HG02840 (cell line): ENCODE results near the gene STING1.

ENCODE experiments used
- ATAC-seq: cut with Tn5 transposase; IDR thresholded peaks from one replicate; pipeline ENCODE4 v1.9.1; 2021; ENCODE audit warnings: mild to moderate bottlenecking, moderate library complexity, moderate number of reproducible peaks; ENCODE audit not compliant: unreplicated experiment, low FRiP score

STING1 gene

DNA sequence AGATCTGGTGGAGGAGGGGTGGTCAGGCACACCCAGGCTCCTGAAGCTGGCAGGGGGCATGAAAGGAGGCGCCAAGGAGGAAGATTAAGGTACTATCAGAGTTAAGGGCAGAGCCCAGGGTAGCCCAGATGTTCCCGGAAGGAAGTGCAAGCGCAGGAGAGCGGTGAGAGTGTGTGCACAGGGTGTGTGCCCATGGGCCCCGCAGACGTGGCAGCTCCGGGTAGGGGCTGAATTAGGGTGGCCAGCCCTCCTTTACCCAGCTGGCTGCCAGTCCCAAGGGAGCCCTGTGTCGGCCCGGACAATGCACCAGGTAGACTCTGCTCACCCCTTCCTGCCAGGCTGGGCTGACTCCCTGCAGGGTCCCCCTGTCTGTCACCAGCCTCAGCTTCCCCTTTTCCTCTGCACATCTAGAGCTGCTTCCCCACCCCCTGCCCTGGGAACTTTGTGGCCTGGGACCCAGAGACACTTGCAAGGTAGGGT lies 11.7 kb downstream of the STING1 start, which contains the start of gene SMIM33:
Gene SMIM33, plus strand, starts transcription at position 184 of the 480 bp plus-strand sequence. Its CDS starts 118 bp downstream, at position 302.
- ATAC-seq = no peak

DNA sequence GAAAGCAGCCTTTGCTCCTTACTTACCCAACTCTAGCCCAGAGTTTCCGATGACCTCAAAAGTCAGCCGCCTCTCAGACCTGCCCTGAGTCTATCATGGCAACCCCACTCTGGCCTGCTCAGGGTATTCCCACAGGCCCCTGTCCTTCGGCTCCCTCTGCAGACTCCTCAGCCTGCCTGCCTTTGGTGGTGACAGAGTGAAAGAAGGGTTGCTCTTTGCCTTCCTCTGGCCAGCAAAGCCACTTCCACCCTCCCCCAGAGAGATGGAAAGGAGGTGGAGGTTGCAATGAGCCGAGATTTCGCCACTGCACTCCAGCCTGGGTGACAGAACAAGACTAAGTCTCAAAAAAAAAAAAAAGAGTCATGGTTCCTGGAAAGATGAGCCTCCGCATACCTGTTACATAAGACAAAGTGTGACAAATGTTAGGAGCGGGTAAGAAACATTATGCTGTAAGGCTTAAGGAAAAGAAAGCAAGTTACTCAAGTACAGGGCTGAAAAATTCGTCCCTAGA lies 14.1 kb downstream of the STING1 start:
- ATAC-seq = no peak

DNA sequence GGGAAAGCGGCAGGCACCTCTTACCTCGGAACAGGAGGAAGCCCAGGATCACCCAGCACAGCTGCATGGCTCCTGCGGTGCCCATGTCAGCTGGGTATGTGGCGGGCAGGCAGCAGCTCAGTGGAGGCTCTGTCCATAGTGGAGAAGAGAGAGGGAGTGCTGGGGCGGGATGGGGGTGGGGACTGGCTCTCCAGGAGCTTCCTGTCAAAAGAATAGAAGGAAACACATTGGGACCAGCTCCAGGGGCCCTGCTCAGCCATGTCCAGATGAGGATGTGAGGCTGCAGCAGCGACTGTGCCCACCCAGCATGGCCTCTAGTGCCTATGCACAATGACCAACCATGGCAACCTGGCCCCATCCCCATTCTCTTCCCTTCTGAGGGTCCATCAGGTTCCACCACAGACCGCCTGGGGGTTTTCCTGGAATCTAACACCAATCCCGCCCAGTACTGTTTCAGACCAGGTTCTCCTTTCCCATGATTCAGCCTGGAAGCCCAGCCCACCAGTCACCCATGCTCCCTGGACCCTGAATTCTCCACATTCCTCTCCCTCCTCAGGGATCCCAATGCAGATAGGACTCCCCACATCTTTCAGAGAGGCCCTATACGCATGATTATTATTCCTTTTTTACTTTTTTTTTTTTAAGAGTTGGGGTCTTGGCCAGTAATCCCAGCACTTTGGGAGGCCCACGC lies 19.8 kb downstream of the STING1 start, which contains the start of gene ECSCR:
Gene ECSCR, minus strand, starts transcription at position 158 of the 691 bp plus-strand sequence. Its CDS starts 73 bp downstream, at position 85.
- ATAC-seq = no peak

DNA sequence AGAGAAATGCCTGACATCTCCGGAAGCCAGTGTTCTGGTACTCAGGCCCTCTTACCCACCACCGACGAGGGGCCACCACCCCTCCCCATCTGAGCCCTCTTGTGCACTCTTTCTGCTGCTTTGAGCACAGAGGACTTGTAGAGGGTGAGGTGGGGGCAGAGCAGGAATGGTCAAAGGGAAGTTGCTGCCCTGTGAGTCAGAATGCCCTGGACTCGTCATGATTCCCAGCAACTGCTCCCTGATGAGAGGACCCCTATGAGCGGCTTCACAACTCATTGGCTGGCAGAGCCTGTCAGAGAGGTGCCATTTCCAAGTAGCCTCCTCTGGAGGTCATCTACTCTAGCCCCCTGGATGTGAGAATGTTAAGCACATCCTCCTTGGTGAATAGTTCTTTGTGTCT lies 20.9 kb downstream of the STING1 start:
- no peak for ATAC-seq

DNA sequence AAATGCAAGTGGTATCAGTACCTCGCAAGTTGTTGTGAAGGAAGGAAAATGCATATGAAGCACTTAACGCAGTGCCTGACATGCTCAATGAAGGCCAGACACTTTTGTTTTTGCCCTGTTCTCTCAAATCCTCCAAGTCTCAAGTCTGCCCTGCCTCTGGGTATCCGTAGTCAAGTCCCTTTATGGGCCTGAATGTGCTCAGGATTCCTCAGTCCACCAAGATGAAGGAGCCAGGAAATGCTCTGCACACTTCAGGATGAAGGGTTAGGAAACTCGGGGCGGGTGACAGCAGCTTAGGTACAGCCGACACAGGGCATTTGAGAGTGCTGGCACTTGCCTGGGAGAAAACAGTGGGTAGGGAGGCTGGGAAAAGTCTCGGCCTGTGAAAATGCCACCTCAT lies 21.4 kb downstream of the STING1 start:
- no peak for ATAC-seq

DNA sequence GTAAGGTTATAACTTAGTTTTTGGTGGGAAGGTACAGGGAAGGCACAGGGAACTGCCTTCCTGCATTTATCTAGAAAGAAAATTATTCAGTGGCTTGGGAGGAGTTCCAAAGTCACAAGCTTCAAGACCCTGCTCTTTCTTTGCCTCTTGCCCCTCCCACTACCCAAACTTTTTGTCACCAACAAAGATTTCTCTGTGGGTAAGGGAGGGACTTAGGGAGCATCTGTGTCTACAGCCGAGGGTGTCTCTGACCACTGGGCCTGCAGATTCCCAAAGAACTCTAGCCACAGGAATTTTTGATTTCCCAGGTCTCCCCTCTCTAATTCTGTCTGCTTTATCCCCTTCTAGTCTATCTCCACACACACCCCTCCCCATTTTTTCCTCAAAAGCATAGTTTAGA lies 22.1 kb downstream of the STING1 start:
- ATAC-seq = no peak

DNA sequence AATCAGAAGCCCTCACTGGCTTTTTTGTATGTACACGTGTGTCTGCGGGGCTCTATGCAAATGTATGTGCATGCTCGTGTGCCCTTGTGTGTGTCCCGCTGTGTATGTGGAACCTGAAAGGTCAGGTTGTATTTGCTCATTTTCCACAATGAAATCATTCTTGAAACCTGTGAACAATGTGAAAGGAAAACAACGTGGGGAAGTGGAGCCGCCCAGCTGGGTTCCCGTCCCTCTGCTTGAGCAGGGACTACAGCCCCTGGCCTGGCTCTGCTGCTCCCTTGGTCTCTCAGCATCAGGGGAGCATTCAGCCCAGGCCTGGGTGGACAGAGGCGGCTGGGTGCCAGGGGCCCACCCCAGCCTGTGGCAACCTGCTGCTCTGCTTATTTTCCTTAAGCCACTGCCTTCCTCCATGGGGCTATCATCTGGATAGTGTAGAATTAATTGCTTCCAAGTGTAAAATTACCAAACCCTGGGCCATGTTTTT lies 23.1 kb downstream of the STING1 start:
- ATAC-seq = no peak

DNA sequence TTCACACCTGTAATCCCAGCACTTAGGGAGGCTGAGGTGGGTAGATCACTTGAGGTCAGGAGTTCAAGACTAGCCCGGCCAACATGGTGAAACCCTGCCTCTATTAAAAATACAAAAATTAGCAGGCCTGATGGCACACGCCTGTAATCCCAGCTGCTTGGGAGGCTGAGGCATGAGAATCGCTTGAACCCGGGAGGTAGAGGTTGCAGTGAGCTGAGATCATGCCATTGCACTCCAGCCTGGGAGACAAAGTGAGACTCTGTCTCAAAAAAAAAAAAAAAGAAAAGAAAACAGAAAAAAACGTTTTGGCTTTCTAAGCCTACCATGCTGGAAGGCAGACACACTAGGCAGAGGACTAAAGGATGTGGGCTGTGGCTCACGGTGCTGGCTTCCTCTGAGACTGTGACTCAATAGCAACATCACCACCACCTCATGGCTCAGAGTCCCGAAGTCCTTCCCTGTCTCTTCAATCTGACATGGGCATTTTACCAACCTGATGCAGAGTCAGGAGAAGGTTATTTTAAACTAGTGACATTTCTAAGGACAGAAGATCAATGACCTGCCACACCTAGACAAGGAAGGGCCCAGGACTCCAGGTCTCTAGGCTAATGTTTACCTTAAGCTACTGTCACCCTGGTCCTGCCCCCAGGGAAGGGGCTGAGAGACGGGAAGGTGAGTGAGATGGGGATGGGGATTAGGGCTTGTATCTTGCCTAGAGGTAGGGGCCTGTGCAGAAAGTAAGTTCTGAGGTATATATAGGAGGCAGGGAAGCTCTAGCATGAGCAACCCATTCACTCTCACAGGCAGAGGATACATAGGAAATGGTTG lies 23.8 kb downstream of the STING1 start:
- ATAC-seq = no peak

DNA sequence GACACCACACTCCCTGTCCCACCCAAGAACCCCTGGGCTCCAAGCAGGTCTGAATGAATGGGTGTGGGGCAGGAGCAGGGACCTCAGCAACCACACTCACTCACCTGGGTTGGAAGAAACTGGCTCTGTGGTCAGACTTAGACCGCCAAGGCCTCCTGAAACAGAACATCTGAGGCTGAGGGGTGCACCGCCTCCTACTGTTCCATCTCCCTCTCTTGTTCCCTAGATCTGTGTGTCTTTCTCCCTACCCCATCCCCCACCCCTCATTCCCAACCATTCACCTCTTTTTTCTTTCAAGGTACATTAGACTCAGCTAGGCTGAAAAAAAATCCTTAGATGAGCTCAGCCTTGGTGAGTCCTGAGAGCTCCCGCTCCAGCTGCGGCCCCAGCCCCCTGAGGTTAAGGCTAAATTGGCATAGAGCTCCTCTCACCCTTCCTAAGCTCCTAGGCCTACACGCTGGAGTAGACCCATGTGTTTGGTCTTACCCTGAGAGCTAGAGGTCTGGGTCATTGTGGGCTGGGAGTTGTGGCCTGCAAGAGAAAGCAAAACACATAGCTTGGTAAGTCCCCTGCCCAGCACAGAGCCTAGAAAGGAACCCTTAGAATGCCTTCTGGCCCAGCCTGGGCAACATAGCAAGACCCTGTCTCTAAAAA lies 24.8 kb downstream of the STING1 start:
- ATAC-seq = no peak

DNA sequence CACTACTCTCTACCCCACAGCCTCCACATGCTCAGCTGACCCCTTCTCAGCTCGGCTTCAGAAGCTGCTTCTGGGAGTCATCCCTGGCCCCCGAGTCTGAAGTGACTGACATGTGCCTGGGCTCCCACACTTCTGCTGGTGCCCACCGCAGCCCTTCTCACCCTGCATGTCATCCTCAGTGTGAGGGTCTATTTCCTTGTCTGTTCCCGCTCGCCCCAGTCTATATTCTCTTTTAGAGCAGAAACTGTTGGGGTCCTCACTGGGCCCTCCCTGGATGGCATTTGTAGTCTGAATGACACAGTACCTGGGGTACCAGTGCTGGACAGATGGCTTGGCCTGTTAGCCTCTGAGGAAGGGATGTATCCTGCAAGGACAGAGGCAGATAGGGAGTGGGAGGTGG lies 25.3 kb downstream of the STING1 start:
- ATAC-seq = no peak

DNA sequence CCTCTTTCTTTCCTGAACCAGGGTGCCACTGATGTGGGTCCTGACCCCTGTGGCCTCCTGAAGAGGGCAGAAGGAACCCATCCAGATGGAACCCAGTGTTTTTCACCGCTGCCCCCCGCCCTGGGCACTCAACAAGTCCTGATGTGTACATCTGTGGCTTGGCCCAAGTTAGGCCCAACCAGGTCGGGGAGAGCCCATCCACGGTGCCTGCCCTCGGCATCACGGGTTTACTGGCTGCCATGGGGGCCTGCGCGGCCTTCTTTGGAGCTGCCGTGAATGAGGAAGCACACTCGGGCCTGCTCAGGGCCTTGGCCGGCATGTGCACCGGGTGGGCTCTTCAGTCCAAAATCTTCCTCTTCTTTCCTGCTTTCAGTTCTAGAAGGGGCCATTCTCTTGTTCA lies 25.8 kb downstream of the STING1 start:
- ATAC-seq = no peak

DNA sequence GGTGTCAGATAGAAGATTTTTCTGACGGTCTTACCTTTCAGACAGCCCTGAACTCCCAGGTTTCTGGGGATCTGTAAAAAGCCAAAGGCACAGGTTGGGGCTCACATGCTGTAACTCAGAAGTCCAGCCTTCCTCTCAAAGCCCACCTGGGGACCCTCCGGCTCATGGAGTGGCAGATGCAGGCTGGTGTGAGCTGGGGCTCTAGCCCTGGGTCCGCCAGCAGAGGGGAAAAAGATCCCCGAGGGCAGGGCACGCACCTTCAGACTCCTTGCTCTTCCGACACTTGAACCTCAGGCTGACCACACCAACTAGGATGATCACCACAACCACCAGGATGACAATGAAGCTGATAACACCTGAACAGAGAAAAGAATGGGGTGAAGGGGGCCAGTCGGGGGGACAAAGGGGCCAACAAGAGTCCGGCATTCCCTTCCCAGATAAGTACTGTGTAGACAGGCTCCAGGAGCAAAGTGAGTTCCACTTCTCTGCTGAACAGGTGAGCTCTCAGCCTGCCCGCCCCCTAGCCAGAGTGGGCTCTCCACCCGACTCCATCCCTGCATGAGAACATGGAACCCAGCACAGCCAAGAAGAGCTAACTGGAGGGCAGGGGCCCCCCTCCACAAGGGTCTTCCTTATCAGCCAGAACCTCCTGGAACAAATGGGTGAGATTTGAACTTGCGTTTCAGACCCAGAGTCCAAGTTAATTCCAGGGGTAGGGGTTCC lies 27.8 kb downstream of the STING1 start:
- no peak for ATAC-seq

DNA sequence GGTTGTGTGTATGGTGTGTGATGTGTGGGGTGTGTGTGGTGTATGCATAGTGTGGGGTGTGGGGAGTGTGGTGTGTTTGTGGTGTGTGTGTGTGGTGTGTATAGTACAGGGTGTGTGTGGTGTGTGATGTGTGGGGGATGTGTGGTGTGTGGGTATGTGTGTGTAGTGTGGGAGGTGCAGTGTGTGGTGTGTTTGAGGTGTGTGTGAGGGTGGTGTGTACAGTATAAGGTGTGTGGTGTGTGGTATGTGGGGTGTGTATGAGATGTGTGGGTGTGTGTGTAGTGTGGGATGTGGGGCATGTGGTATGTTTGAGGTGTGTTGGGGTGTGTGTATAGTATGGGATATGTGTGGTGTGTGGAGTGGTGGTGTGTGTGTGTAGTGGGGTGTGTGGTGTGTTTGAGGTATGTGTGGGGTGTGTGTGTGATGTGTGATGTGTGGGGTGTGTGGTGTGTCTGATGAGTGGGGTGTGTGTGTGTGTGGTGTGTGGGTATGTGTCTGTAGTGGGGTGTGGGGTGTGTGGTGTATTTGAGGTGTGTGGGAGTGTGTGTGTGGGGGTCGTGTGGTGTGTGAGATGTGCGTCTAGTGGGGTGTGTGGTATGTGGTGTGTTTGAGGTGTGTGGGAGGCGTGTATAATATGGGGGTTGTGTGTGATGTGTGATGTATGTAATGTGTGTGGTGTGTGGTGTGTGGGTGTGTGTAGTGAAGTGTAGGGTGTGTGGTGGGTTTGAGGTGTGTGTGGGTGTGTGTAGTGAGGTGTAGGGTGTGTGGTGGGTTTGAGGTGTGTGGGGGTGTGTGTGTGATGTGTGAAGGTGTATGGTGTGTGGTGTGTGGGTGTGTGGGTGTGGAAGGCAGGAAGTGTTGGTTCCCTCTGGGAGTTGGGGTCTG lies 28.6 kb downstream of the STING1 start:
- ATAC-seq = no peak

DNA sequence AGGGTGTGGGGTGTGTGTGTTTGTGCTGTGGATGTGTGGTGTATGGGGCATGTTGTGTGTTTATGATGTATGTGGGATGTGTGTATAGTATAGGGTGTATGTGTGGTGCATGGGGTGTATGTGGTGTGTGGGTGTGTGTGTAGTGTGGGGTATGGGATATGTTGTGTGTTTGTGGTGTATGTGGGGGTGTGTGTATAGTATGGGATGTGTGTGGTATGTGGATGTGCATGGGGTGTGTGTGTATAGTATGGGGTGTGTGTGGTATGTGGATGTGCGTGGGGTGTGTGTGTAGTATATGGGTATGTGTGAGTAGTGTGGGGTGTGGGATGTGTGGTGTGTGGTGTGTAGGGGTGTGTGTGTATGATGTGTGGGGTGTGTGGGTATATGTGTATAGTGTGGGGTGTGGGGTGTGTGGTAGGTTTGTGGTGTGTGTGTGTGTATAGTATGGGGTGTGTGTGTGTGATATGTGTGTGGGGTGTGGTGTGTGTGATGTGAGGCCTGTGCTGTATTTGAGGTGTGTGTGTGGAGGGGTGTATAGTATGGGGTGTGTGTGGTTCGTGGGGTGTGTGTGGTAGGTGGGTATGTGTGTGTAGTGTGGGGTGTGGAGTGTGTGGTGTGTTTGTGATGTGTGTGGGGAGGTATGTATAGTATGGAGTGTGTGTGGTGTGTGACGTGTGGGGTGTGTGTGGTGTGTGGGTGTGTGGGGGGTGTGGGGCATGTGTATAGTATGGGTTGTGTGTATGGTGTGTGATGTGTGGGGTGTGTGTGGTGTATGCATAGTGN lies 30.5 kb downstream of the STING1 start:
- ATAC-seq = no peak

DNA sequence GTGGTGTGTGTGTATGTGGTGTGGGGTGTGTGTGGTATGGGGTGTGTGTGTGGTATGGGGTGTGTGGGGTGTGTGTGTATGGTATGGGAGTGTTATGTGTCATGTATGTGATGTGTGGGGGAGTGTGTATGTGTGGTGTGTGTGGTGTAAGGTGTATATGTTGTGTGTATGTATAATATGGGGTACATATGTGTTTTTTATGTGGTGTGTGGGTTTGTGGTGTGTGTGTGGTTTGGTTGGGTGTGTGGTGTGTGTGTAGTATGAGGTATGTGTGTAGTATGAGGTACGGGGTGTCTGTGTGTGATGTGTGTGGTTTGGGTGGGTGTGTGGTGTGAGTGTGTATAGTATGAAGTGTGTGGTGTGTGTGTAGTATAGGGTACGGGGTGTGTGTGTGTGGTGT lies 31.4 kb downstream of the STING1 start:
- no peak for ATAC-seq

DNA sequence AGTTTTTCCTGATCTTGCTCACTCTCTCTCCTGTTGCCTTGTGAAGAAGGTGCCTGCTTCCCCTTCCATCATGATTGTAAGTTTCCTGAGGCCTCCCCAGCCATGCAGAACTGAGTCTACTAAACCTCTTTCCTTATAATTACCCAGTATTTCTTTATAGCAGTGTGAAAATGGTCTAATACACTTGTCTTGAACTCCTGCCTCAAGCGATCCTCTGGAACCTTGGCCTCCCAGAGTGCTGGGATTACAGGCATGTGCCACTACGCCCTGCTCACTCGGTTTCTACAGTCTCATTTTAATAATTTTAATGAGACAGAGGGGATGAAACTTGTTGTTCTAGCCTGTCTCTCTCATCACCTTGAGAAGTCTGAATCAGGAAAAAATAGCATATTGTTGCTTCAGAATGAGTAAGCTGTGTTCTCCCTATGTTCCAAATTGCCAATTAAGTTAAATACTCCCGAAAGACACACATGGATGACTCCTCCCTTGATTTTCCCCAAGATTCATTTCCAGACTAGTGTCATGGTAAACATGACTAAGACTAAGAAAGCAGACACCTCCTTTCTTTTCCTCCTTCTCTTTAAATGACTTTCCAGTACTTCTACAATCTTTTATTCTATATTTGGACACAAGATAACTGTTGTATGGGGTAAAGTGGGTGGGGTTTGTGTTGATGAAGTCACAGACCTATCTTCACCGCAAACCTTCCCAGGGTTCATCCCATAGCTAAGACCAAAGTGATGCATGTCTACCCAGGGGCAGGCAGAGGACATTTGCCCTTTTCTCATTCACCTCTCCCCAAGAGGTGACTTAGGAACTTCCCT lies 35.4 kb downstream of the STING1 start:
- peak; percentile 54 for ATAC-seq

DNA sequence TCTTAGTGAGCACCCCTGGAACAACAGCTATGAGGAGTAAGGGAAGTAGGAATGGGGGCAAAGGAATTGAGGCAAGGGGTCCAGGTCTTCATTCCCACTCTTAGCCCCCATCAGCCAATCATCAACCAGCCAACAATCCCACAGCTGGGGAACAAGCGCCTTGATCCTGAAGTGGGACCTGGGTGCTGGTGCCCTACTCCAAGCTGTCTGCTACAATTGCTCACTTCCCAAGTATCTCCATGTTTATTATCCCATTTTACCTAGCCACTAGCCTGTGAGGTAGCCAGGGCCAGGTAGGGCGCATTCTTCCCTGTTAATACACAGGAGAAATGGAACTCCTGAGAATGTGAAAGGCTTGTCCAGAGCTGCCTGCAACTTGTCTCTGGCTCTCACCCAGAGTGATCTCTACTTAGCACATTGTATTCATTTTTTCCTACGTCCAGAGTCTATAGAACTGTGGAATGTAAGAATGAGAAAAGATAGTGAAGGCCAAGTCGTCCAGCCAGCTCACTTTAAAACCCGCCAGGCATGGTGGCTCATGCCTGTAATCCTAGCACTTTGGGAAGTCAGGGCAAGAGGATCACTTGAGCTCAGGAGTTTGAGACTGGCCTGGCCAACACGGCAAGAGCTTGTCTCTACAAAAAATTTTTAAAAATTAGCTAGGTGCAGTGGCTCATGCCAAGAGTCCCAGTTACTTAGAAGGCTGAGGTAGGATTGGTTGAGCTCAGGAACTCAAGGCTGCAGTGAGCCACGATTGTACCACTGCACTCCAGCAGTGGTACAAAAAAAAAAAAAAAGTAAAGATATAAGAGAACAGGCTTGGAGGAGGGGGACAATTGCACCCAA lies 37.0 kb downstream of the STING1 start:
- no peak for ATAC-seq
